ENCODE data around the gene PRELID2.

DNA sequence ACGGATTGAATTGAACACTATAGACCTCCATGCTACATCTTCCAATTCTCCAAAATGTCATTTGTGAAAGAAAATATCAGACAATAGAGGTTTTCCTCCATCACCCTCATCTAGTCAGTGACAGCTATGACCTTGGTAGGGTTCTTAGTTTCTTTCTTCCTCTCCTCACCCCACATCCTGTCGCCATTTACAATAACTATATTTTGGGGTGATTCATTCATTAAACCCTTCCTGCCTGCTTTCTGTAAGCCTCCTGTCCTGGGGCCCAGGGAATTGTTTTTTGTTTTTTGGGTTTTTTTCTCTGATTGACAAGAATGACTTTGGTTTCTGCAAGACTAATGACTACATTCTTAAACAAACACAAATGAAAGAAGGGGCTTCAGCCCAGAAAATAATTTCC, 82.6 kb downstream of the PRELID2 start:
- TF ChIP-seq, protein P1, sequence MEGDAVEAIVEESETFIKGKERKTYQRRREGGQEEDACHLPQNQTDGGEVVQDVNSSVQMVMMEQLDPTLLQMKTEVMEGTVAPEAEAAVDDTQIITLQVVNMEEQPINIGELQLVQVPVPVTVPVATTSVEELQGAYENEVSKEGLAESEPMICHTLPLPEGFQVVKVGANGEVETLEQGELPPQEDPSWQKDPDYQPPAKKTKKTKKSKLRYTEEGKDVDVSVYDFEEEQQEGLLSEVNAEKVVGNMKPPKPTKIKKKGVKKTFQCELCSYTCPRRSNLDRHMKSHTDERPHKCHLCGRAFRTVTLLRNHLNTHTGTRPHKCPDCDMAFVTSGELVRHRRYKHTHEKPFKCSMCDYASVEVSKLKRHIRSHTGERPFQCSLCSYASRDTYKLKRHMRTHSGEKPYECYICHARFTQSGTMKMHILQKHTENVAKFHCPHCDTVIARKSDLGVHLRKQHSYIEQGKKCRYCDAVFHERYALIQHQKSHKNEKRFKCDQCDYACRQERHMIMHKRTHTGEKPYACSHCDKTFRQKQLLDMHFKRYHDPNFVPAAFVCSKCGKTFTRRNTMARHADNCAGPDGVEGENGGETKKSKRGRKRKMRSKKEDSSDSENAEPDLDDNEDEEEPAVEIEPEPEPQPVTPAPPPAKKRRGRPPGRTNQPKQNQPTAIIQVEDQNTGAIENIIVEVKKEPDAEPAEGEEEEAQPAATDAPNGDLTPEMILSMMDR (IDR thresholded peaks at IDR 0.05; ENCODE audit: insufficient read depth, low read length, poor library complexity, severe bottlenecking): no peak
- no peak for TF ChIP-seq EZH2phosphoT487 (conservative IDR thresholded peaks at IDR 0.05; ENCODE audit: low read length)

Measured in SU-DHL-6 (cell line).